Parathyroid adenoma (tissue), 2 donors: ENCODE results near the gene OSBPL2.

Experiments
- H2AFZ ChIP-seq: fragments of 300-600 bp; sonication (generic); one replicate; pipeline ENCODE4 v1.7.0; 2017; ENCODE audit warnings: antibody characterized with exemption, mild to moderate bottlenecking
- H3K27ac ChIP-seq: fragments of 300-600 bp; sonication (generic); one replicate; pipeline ENCODE4 v1.7.0; 2017
- H3K27me3 ChIP-seq: fragments of 300-600 bp; sonication (generic); one replicate; pipeline ENCODE4 v1.7.0; 2017; ENCODE audit warnings: low read length; ENCODE audit not compliant: control insufficient read depth, insufficient read depth
- H3K36me3 ChIP-seq: fragments of 300-600 bp; sonication (generic); one replicate; pipeline ENCODE4 v1.7.0; 2017; ENCODE audit warnings: low read length; ENCODE audit not compliant: control insufficient read depth, insufficient read depth
- H3K4me1 ChIP-seq: fragments of 300-600 bp; sonication (generic); one replicate; pipeline ENCODE4 v1.7.0; 2017; ENCODE audit warnings: control low read depth
- H3K4me2 ChIP-seq: fragments of 300-600 bp; sonication (generic); one replicate; pipeline ENCODE4 v1.7.0; 2017; ENCODE audit warnings: low read length
- H3K4me3 ChIP-seq: fragments of 300-600 bp; sonication (generic); one replicate; pipeline ENCODE4 v1.7.0; 2017; ENCODE audit warnings: low read depth, low read length
- H3K79me2 ChIP-seq: fragments of 300-600 bp; sonication (generic); one replicate; pipeline ENCODE4 v1.7.0; 2017; ENCODE audit warnings: control low read depth
- H3K9ac ChIP-seq: fragments of 300-600 bp; sonication (generic); one replicate; pipeline ENCODE4 v1.7.0; 2017; ENCODE audit warnings: mild to moderate bottlenecking
- H3K9me3 ChIP-seq: fragments of 300-600 bp; sonication (generic); one replicate; pipeline ENCODE4 v1.7.0; 2017; ENCODE audit warnings: low read length; ENCODE audit not compliant: control insufficient read depth
- TF ChIP-seq, protein P1 (sequence below): fragments of 300-600 bp; sonication (generic); IDR thresholded peaks from one replicate; pipeline ENCODE4 v1.7.0; 2017; ENCODE audit warnings: antibody characterized with exemption, mild to moderate bottlenecking
- donor health status: primary hyperparathyroidism.

OSBPL2 gene

DNA sequence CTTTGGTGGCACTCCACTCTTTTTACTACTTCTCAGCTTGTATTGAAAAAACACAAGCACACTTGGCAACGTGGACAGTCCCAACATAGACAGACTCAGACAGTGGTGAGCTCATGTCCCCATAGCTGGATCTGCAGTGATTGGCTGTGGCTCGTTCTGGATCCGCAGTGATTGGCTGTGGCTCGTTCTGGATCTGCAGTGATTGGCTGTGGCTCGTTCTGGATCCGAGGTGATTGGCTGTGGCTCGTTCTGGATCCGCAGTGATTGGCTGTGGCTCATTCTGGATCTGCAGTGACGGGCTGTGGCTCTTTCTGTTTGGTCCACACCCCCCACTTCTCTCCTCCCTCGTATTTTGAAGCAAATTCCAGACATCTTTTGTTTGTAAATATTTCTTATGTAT is 28.0 kb downstream of the OSBPL2 start:
- H3K27me3 ChIP-seq = no peaks in the 10 kb centered on the region
- H3K9me3 ChIP-seq = no peaks in the 10 kb centered on the region
- H3K4me1 ChIP-seq = no peaks in the 10 kb centered on the region
- H2AFZ ChIP-seq = no peak overlapping the region
- no peak overlapping the region for H3K4me2 ChIP-seq
- no peaks in the 10 kb centered on the region for H3K36me3 ChIP-seq
- H3K4me3 ChIP-seq = no peak overlapping the region
- TF ChIP-seq, protein P1, sequence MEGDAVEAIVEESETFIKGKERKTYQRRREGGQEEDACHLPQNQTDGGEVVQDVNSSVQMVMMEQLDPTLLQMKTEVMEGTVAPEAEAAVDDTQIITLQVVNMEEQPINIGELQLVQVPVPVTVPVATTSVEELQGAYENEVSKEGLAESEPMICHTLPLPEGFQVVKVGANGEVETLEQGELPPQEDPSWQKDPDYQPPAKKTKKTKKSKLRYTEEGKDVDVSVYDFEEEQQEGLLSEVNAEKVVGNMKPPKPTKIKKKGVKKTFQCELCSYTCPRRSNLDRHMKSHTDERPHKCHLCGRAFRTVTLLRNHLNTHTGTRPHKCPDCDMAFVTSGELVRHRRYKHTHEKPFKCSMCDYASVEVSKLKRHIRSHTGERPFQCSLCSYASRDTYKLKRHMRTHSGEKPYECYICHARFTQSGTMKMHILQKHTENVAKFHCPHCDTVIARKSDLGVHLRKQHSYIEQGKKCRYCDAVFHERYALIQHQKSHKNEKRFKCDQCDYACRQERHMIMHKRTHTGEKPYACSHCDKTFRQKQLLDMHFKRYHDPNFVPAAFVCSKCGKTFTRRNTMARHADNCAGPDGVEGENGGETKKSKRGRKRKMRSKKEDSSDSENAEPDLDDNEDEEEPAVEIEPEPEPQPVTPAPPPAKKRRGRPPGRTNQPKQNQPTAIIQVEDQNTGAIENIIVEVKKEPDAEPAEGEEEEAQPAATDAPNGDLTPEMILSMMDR = no peak
- H3K27ac ChIP-seq = no peak overlapping the region
- peaks cover 49% of the 10 kb centered on the region for H3K79me2 ChIP-seq
- H3K9ac ChIP-seq = no peak overlapping the region

DNA sequence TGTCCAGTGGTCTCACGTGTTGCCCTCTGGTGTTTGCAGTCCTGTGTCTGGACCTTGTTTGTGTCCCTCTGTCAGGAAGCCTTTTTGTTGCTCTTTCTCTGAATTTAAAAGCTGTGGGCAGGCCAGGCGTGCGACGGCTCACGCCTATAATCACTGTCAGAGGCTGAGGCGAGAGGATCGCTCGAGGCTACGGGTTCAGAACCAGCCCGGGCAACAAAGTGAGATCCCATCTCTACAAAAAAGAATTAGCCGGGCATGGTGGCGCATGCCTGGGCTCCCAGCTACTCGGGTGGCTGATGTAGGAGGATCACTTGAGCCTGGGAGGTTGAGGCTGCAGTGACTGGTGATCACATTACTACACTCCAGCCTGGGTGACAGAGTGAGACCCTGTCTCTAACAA is 28.5 kb downstream of the OSBPL2 start:
- Histone ChIP-seq H3K9ac (no peak overlapping the region), H3K36me3 (no peaks in the 10 kb centered on the region), H3K79me2 (peaks cover 47% of the 10 kb centered on the region), H3K4me3 (no peak overlapping the region), H3K27me3 (no peaks in the 10 kb centered on the region), H3K4me2 (no peak overlapping the region), H3K27ac (no peak overlapping the region), H3K4me1 (no peaks in the 10 kb centered on the region), H3K9me3 (no peaks in the 10 kb centered on the region), H2AFZ (no peak overlapping the region)
- TF ChIP-seq, protein P1 = no peak

DNA sequence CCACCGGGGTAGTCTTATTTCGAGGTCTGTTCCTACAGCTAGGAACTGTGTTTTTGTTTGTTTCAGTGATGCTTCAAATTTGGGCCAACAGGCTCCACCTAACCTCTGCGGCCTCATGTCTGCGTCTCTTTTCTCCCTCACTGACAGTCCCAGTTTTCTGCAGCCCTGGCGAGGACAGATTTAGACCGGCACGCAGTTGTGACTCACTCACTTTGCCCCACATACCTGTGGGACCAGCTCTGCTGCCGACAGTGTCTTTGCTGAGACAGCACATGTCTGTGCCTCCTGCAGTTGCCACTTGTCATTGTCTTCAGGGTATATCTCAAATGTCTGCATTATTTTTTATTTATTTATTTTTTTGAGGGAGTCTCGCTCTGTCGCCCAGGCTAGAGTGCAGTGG is 29.2 kb downstream of the OSBPL2 start:
- H3K27me3 ChIP-seq = no peaks in the 10 kb centered on the region
- no peak overlapping the region for H3K4me3 ChIP-seq
- H3K79me2 ChIP-seq = peaks cover 42% of the 10 kb centered on the region
- H3K9me3 ChIP-seq = no peaks in the 10 kb centered on the region
- H3K9ac ChIP-seq = no peak overlapping the region
- H3K4me2 ChIP-seq = no peak overlapping the region
- no peaks in the 10 kb centered on the region for H3K36me3 ChIP-seq
- no peak overlapping the region for H2AFZ ChIP-seq
- H3K4me1 ChIP-seq = no peaks in the 10 kb centered on the region
- no peak overlapping the region for H3K27ac ChIP-seq
- TF ChIP-seq, protein P1 = no peak

DNA sequence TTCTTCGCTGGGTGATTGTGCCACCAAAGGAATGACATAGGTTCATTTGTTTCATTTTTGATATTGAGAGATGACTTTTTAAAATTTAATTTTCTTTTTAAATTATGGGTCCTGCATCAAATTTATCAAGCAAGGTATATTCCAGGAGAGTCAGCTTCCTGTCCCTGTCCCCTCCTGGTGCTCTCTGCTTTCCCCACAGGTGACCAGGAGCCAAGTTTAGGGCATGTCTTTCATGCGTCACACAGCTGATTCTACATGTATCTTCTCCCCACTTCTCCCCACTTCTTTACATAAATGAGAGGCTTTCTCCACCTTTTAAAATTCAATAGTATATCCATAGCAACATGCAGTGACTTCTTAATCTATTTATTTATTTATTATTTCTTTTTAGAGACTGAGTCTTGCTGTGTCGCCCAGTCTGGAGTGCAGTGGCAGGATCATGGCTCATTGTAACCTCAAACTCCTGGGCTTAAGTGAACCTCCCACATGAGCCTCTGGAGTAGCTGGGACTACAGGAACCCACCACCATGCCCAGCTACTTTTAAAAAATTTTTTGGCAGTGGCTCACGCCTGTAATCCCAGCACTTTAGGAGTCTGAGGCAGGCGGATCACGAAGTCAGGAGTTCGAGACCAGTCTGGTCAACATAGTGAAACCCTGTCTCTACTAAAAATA is 30.0 kb downstream of the OSBPL2 start:
- H2AFZ ChIP-seq = no peak overlapping the region
- no peak overlapping the region for H3K27ac ChIP-seq
- no peaks in the 10 kb centered on the region for H3K9me3 ChIP-seq
- TF ChIP-seq, protein P1 = no peak
- H3K4me2 ChIP-seq = no peak overlapping the region
- H3K27me3 ChIP-seq = no peaks in the 10 kb centered on the region
- H3K4me3 ChIP-seq = no peak overlapping the region
- no peaks in the 10 kb centered on the region for H3K4me1 ChIP-seq
- no peak overlapping the region for H3K9ac ChIP-seq
- peaks cover 36% of the 10 kb centered on the region for H3K79me2 ChIP-seq
- H3K36me3 ChIP-seq = no peaks in the 10 kb centered on the region

DNA sequence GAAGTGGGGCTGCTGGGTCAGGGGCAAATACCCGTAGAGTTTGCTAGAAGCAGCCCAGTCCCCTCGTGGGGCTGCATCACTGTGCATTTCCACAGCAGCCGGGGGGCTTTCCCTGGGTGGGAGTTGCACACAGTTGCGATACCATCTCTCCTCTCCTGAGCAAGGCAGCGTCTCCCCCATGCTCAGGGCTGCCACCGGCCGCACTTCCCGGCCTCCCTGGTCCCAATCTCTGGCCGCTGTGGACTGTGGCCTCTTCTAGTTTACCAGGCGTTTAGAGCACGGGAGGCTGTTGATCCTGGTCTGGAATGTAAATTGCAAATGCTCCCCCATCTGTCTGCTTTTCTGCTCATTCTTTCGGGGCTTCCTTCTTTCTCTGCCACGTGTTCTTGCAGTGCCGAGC is 31.1 kb downstream of the OSBPL2 start:
- Histone ChIP-seq H3K36me3 (no peaks in the 10 kb centered on the region), H3K4me2 (no peak overlapping the region), H3K27ac (no peak overlapping the region), H3K4me1 (no peaks in the 10 kb centered on the region), H3K9me3 (no peaks in the 10 kb centered on the region), H3K79me2 (peaks cover 35% of the 10 kb centered on the region), H2AFZ (no peak overlapping the region), H3K9ac (no peak overlapping the region), H3K27me3 (no peaks in the 10 kb centered on the region), H3K4me3 (no peak overlapping the region)
- TF ChIP-seq, protein P1 = no peak
